Measurements from ENCODE around the gene RIPOR3.
"Not testable (repeated sequence)": the region's sequence is repeated elsewhere in the genome, so short reads cannot be mapped to it uniquely, and the experiment has no call there.

RIPOR3 gene

DNA sequence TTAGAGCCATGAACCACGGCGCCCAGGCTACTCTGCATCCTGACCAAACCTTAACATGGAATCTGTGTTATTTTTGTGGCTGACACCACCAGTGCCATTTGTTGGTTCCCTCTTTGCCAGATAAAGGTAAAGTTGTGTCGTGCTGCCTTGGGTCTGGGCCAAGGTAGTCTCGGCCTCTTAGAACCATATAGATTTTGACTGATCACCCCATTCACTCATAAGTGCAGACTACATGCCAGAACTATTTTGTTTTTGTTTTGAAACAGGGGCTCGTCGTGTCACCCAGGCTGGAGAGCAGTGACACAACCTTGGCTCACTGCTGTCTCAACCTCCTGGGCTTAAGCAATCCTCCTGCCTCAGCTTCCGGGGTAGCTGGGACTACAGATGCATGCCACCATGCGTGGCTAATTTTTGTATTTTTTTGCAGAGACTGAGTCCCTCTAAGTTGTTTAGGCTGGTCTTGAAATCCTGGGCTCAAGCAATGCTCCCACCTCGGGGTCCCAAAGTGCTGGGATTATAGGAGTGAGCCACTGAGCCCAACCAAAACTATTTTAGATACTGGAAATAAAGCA is 19.2 kb upstream of the RIPOR3 start:
- no peak for FAIRE-seq
- TF ChIP-seq POLR2AphosphoS5 (IDR thresholded peaks at IDR 0.05; ENCODE audit: low read depth, low read length): no peak
- TF ChIP-seq POLR2A (IDR thresholded peaks at IDR 0.05; ENCODE audit: low read depth, low read length): no peak
- no peak for TF ChIP-seq TAF1 (IDR thresholded peaks at IDR 0.05; ENCODE audit: borderline replicate concordance, low read depth, low read length)
- DNase-seq (ENCODE audit: insufficient read length): no peak

GRCh38 chr20:50709636-50709973 is 18.3 kb upstream of the RIPOR3 start:
- TF ChIP-seq TAF1 (IDR thresholded peaks at IDR 0.05; ENCODE audit: borderline replicate concordance, low read depth, low read length) (no peak), POLR2A (IDR thresholded peaks at IDR 0.05; ENCODE audit: low read depth, low read length) (no peak), POLR2AphosphoS5 (IDR thresholded peaks at IDR 0.05; ENCODE audit: low read depth, low read length) (no peak)
- FAIRE-seq (no peak), DNase-seq (ENCODE audit: insufficient read length) (no peak)

DNA sequence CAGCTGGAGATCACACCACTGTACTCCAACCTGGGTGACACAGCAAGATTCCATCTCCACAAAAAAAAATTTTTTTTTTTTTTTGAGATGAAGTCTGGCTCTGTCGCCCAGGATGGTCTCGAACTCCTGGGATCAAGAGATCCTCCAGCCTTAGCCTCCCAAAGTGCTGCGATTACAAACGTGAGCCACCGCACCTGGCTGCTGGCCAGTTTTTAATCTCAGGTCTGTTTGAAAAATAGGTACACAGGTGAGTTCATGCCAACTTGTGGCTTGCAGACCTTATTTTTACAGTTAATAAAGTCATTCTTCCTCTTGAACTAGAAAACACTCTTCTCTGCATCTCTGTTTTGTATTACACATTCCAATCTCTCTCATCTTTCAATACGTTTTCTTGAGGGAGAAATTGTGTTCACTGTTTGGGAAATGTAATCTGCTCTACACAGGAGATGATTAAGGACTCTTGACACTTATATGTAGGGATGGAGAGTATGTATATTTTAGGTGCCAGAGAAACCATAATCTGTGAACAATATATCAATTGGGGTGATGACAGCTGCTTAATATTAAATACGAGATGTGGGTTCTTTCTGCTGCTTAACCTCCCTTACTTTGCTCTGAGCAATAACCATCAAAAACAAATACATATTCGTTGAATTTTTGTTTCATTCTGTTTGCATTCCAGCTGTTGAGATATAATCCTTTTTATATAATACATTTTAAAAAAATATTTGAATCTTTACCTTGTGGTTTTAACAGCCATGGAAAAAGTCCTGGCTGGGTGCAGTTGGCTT is 17.7 kb upstream of the RIPOR3 start:
- DNase-seq (ENCODE audit: insufficient read length) (no peak), FAIRE-seq (no peak)
- no peak for TF ChIP-seq POLR2A (IDR thresholded peaks at IDR 0.05; ENCODE audit: low read depth, low read length)
- no peak for TF ChIP-seq POLR2AphosphoS5 (IDR thresholded peaks at IDR 0.05; ENCODE audit: low read depth, low read length)
- TF ChIP-seq TAF1 (IDR thresholded peaks at IDR 0.05; ENCODE audit: borderline replicate concordance, low read depth, low read length): no peak

- FAIRE-seq: no peak
- no peak for DNase-seq (ENCODE audit: insufficient read length)
- TF ChIP-seq POLR2A (IDR thresholded peaks at IDR 0.05; ENCODE audit: low read depth, low read length) (no peak), TAF1 (IDR thresholded peaks at IDR 0.05; ENCODE audit: borderline replicate concordance, low read depth, low read length) (no peak), POLR2AphosphoS5 (IDR thresholded peaks at IDR 0.05; ENCODE audit: low read depth, low read length) (no peak)
Measured at GRCh38 chr20:50704971-50705370, 13.6 kb upstream of the RIPOR3 start.

GRCh38 chr20:50704514-50704913 is 13.2 kb upstream of the RIPOR3 start:
- no peak for DNase-seq (ENCODE audit: insufficient read length)
- FAIRE-seq: no peak
- TF ChIP-seq POLR2A (IDR thresholded peaks at IDR 0.05; ENCODE audit: low read depth, low read length): no peak
- TF ChIP-seq POLR2AphosphoS5 (IDR thresholded peaks at IDR 0.05; ENCODE audit: low read depth, low read length): no peak

GRCh38 chr20:50703651-50704438 is 12.5 kb upstream of the RIPOR3 start:
- DNase-seq (ENCODE audit: insufficient read length); FAIRE-seq: not testable (repeated sequence)

DNA sequence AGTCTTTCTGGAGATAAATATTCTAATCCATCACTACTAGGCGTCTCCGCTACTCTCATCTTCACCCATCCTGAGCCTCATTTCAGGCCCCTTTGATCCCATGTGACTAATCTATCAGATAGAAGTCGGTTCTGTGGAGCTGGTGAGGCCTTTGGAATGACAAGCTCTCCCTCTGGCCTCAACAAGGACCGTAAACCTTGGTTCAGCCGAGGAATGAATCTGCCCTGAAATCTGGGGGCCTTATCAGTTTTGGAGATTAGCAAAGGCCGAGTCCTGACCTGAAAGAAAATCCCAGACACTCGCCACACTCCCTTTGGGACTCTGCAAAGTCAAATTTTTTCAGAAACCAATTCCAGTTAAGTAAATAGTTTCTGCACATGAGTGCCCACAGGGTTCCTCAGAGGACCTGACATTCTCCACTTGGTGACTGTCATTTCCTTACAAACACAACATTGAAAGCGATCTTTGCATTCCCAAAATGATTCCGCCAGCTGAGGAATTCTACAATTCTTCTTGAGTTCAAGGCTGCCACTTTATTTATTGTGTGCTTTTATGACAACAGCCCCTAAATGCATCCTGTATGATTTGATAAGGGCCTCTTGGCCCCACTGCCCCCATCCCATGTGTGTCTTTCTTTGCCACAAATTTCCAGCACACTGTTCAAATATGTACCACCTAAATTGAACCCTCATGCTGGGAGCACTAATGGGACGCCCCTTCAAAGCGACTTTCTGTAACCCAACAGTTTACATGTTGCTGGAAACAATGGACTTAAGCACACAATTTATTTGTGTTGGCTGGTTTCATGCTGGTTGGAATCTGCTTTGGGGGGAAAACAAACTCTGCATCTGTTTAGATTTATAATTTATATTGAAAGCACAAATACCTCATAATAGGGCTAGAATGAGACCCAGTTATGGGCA is 10.0 kb upstream of the RIPOR3 start:
- TF ChIP-seq TAF1 (IDR thresholded peaks at IDR 0.05; ENCODE audit: borderline replicate concordance, low read depth, low read length) (no peak), POLR2A (IDR thresholded peaks at IDR 0.05; ENCODE audit: low read depth, low read length) (no peak), POLR2AphosphoS5 (IDR thresholded peaks at IDR 0.05; ENCODE audit: low read depth, low read length) (no peak)
- DNase-seq (ENCODE audit: insufficient read length): no peak

GRCh38 chr20:50699688-50700087 is 8.3 kb upstream of the RIPOR3 start:
- FAIRE-seq (no peak), DNase-seq (ENCODE audit: insufficient read length) (no peak)
- TF ChIP-seq TAF1 (IDR thresholded peaks at IDR 0.05; ENCODE audit: borderline replicate concordance, low read depth, low read length): no peak
- no peak for TF ChIP-seq POLR2AphosphoS5 (IDR thresholded peaks at IDR 0.05; ENCODE audit: low read depth, low read length)
- TF ChIP-seq POLR2A (IDR thresholded peaks at IDR 0.05; ENCODE audit: low read depth, low read length): no peak

More for the DNA sequence above, 10.0 kb upstream of the RIPOR3 start:
- no peak for FAIRE-seq

GRCh38 chr20:50698255-50698654 is 6.9 kb upstream of the RIPOR3 start:
- not testable (repeated sequence) for FAIRE-seq

DNA sequence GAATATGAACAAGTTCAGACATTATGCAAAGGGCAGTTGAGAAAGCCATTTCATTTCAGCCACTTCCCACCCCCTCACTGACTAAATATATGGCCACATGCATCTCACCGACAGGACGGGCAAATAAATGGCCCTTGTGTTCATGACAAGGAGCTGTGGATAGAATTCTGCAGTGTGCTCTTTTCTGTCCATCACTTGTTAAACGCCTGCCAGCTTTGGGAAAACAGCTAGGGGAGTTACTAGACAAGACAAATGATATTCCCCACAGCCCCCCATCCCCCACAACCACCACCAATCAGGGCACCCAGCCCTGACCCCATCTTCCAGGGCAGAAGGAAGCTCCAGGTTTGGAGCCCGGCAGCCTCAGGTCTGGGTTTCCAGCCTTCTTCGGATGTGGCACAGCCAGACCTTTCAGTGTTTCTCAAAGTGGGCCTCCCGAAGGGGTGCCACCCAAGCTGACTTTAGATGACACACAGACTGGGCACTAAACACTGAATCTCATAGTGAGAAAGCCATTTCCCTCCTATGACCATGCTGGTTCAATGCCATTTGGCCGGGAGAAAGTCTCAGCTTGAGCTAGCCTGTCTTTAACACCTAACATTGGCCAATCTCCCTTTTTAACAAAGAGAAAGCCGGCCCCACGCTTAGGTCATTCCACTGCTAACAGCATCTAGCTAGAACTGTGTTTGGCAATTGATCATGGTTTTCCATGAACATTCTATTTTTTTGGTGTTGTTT is 4.0 kb upstream of the RIPOR3 start:
- DNase-seq (ENCODE audit: insufficient read length) (no peak), FAIRE-seq (no peak)
- TF ChIP-seq POLR2A (IDR thresholded peaks at IDR 0.05; ENCODE audit: low read depth, low read length): no peak
- no peak for TF ChIP-seq POLR2AphosphoS5 (IDR thresholded peaks at IDR 0.05; ENCODE audit: low read depth, low read length)

More at GRCh38 chr20:50698255-50698654, 6.9 kb upstream of the RIPOR3 start:
- not testable (repeated sequence) for DNase-seq (ENCODE audit: insufficient read length)
